Fibroblast of lung (primary cell): ENCODE data around the gene ESPN. TPM values are rescaled to one million over a fixed set of nuclear protein-coding genes. Genes with fewer than 3 reads are reported as not detected.

ENCODE experiments used
- DNase-seq, 2 donors: peaks; one replicate each; pipeline versions ENCODE4 v3.0.0 to v3.0.0-alpha.2; 2010; ENCODE audit warnings: low read depth in 2 of 2
- H2AFZ ChIP-seq: 2 replicates; pipeline ENCODE4 v1.5.1; 2012; ENCODE audit warnings: low read length, control low read depth, inconsistent platforms
- H3K27ac ChIP-seq: 2 replicates; pipeline ENCODE4 v1.5.1; 2011; ENCODE audit warnings: low read length, control low read depth; ENCODE audit not compliant: insufficient read depth
- H3K27me3 ChIP-seq: 2 replicates; pipeline ENCODE4 v1.5.1; 2011; ENCODE audit warnings: mild to moderate bottlenecking, low read length; ENCODE audit not compliant: control insufficient read depth, insufficient read depth
- H3K36me3 ChIP-seq: 2 replicates; pipeline ENCODE4 v1.5.1; 2011; ENCODE audit warnings: low read length; ENCODE audit not compliant: control insufficient read depth, insufficient read depth
- H3K4me1 ChIP-seq: 2 replicates; pipeline ENCODE4 v1.5.1; 2011; ENCODE audit warnings: low read length; ENCODE audit not compliant: control insufficient read depth, insufficient read depth; ENCODE audit errors: extremely low read depth
- H3K4me2 ChIP-seq: 2 replicates; pipeline ENCODE4 v1.5.1; 2011; ENCODE audit warnings: low read length, control low read depth; ENCODE audit not compliant: insufficient read depth; ENCODE audit errors: extremely low read depth
- H3K4me3 ChIP-seq, 4 experiments: fragments of 200-600 bp in 1 of 4; sonication (generic) in 1 of 4; replicated peaks in 1 of 4; 2 replicates each; pipeline ENCODE4 v1.5.1; 2011 to 2016; ENCODE audit warnings: low read length in 4 of 4, low read depth in 3 of 4, mild to moderate bottlenecking in 3 of 4, control low read depth in 2 of 4, inconsistent platforms in 1 of 4, mixed read lengths in 1 of 4; ENCODE audit not compliant: insufficient read depth in 1 of 4; ENCODE audit errors: control extremely low read depth in 1 of 4
- H3K79me2 ChIP-seq: 2 replicates; pipeline ENCODE4 v1.5.1; 2012; ENCODE audit warnings: mild to moderate bottlenecking, low read length, inconsistent platforms; ENCODE audit not compliant: control insufficient read depth, insufficient read depth
- H3K9ac ChIP-seq: 2 replicates; pipeline ENCODE4 v1.5.1; 2011; ENCODE audit warnings: mild to moderate bottlenecking, low read length, control low read depth; ENCODE audit not compliant: insufficient read depth
- H3K9me3 ChIP-seq: 2 replicates; pipeline ENCODE4 v1.5.1; 2012; ENCODE audit warnings: low read depth, low read length; ENCODE audit not compliant: control insufficient read depth, insufficient read depth
- H4K20me1 ChIP-seq: 2 replicates; pipeline ENCODE4 v1.5.1; 2011; ENCODE audit warnings: low read length; ENCODE audit not compliant: control insufficient read depth, insufficient read depth; ENCODE audit errors: extremely low read depth
- CTCF ChIP-seq, 2 donors: IDR thresholded peaks in 1 of 2; conservative IDR thresholded peaks in 1 of 2; 1 replicate in 1 of 2; 2 replicates in 1 of 2; pipeline ENCODE4 v1.5.1; 2011 to 2012; ENCODE audit warnings: low read length in 2 of 2, control low read depth in 1 of 2, inconsistent platforms in 1 of 2, low read depth in 1 of 2, mild to moderate bottlenecking in 1 of 2
- EZH2 ChIP-seq: IDR thresholded peaks from 2 replicates; pipeline ENCODE4 v1.5.1; 2012; ENCODE audit warnings: low read length, control low read depth, mild to moderate bottlenecking; ENCODE audit errors: missing control alignments
- polyA plus RNA-seq, 2 donors: library from polyadenylated mRNA; depleted of rRNA in 1 of 2; stranded (reverse) in 1 of 2; unstranded in 1 of 2; fragments of >200 nt; gene quantifications; 2 replicates each; pipeline ENCODE4 v1.2.1, GENCODE V29; 2011 to 2012; ENCODE audit warnings: missing spikeins in 1 of 2
- total RNA-seq: library from RNA; depleted of rRNA; stranded (reverse); fragments of >200 nt; gene quantifications from 2 replicates; pipeline ENCODE4 v1.2.1, GENCODE V29; 2014

ESPN gene
- total and polyA plus RNA-seq, 2 donors (not counting 1 experiment from before 2014, with no cell fraction given) = not detected

- no peak for DNase-seq
- H4K20me1 ChIP-seq = no peaks in the 10 kb centered on the region
- no peak overlapping the region for H3K4me2 ChIP-seq
- H3K9ac ChIP-seq = no peak overlapping the region
- H3K4me1 ChIP-seq = no peaks in the 10 kb centered on the region
- H3K27ac ChIP-seq = no peak overlapping the region
- no peak overlapping the region for H2AFZ ChIP-seq
- no peak for TF ChIP-seq CTCF (conservative IDR thresholded peaks at IDR 0.05 in 1 of 2, IDR thresholded peaks at IDR 0.05 in 1 of 2; ENCODE audit: low read depth in 1 of 2, low read length in 2 of 2)
- TF ChIP-seq EZH2 = no peak
- no peak overlapping the region for H3K4me3 ChIP-seq
- H3K79me2 ChIP-seq = no peaks in the 10 kb centered on the region
- H3K9me3 ChIP-seq = no peaks in the 10 kb centered on the region
- no peaks in the 10 kb centered on the region for H3K36me3 ChIP-seq
- peaks cover 26% of the 10 kb centered on the region for H3K27me3 ChIP-seq
These were observed 32.4 kb downstream of the ESPN start for GRCh38 chr1:6456800-6457466.

- Histone ChIP-seq H3K9me3 (no peaks in the 10 kb centered on the region), H3K9ac (no peak overlapping the region), H3K27me3 (peaks cover 22% of the 10 kb centered on the region), H2AFZ (no peak overlapping the region), H3K4me1 (no peaks in the 10 kb centered on the region), H3K79me2 (no peaks in the 10 kb centered on the region), H3K27ac (no peak overlapping the region), H3K36me3 (no peaks in the 10 kb centered on the region), H4K20me1 (no peaks in the 10 kb centered on the region), H3K4me3 (no peak overlapping the region), H3K4me2 (no peak overlapping the region)
- TF ChIP-seq EZH2 (peak; percentile 76), CTCF (conservative IDR thresholded peaks at IDR 0.05 in 1 of 2, IDR thresholded peaks at IDR 0.05 in 1 of 2; ENCODE audit: low read depth in 1 of 2, low read length in 2 of 2) (no peak)
- no peak for DNase-seq
These were observed 35.3 kb downstream of the ESPN start for GRCh38 chr1:6459850-6460265.

GRCh38 chr1:6460301-6461050, 35.9 kb downstream of the ESPN start:
- Histone ChIP-seq H3K4me1 (no peaks in the 10 kb centered on the region), H3K4me3 (no peak overlapping the region), H2AFZ (no peak overlapping the region), H4K20me1 (no peaks in the 10 kb centered on the region), H3K79me2 (no peaks in the 10 kb centered on the region), H3K9me3 (no peaks in the 10 kb centered on the region), H3K4me2 (no peak overlapping the region), H3K27ac (no peak overlapping the region), H3K9ac (no peak overlapping the region), H3K36me3 (no peaks in the 10 kb centered on the region), H3K27me3 (peaks cover 16% of the 10 kb centered on the region)
- no peak for DNase-seq
- TF ChIP-seq EZH2 = no peak
- no peak for TF ChIP-seq CTCF (conservative IDR thresholded peaks at IDR 0.05 in 1 of 2, IDR thresholded peaks at IDR 0.05 in 1 of 2; ENCODE audit: low read depth in 1 of 2, low read length in 2 of 2)
